H9 (cell line): ENCODE measurements around the gene VMAC. TPM values are rescaled to one million over a fixed set of nuclear protein-coding genes. Genes with fewer than 3 reads are reported as not detected.

Experiments
- DNase-seq: peaks from one replicate; pipeline ENCODE4 v3.0.0-alpha.2; 2017
- H2AFZ ChIP-seq: one replicate; pipeline ENCODE4 v1.6.1; 2013; ENCODE audit warnings: mild to moderate bottlenecking, low read length, control low read depth, moderate library complexity
- H2AK5ac ChIP-seq: 2 replicates; pipeline ENCODE4 v1.6.1; 2013; ENCODE audit warnings: low read length, control low read depth, mixed read lengths; ENCODE audit not compliant: insufficient read length
- H2BK120ac ChIP-seq: one replicate; pipeline ENCODE4 v1.6.1; 2013; ENCODE audit warnings: low read depth, mild to moderate bottlenecking, low read length, control low read depth, inconsistent platforms; ENCODE audit not compliant: poor library complexity, severe bottlenecking
- H2BK12ac ChIP-seq: 2 replicates; pipeline ENCODE4 v1.6.1; 2013; ENCODE audit warnings: low read length, control low read depth, mixed read lengths, low read depth; ENCODE audit not compliant: insufficient read length
- H2BK15ac ChIP-seq: 2 replicates; pipeline ENCODE4 v1.6.1; 2013; ENCODE audit warnings: low read depth, low read length, control low read depth
- H2BK20ac ChIP-seq: one replicate; pipeline ENCODE4 v1.6.1; 2013; ENCODE audit warnings: low read depth, mild to moderate bottlenecking, low read length, control low read depth, inconsistent platforms; ENCODE audit not compliant: poor library complexity, severe bottlenecking
- H2BK5ac ChIP-seq: 2 replicates; pipeline ENCODE4 v1.6.1; 2013; ENCODE audit warnings: low read length, control low read depth, mixed read lengths; ENCODE audit not compliant: insufficient read length
- H3K14ac ChIP-seq: 2 replicates; pipeline ENCODE4 v1.6.1; 2013; ENCODE audit warnings: low read length, control low read depth; ENCODE audit not compliant: insufficient read depth
- H3K18ac ChIP-seq: 2 replicates; pipeline ENCODE4 v1.6.1; 2013; ENCODE audit warnings: low read depth, mild to moderate bottlenecking, mixed read lengths, low read length, control low read depth; ENCODE audit not compliant: insufficient read length
- H3K23ac ChIP-seq: 2 replicates; pipeline ENCODE4 v1.6.1; 2013; ENCODE audit warnings: low read length, control low read depth, mixed read lengths, low read depth; ENCODE audit not compliant: insufficient read length
- H3K23me2 ChIP-seq: 2 replicates; pipeline ENCODE4 v1.6.1; 2013; ENCODE audit warnings: low read depth, mild to moderate bottlenecking, mixed read lengths, low read length, control low read depth; ENCODE audit not compliant: insufficient read length, poor library complexity, severe bottlenecking
- H3K27ac ChIP-seq: 2 replicates; pipeline ENCODE4 v1.5.1; 2013; ENCODE audit warnings: low read length, control low read depth, mixed read lengths, low read depth; ENCODE audit not compliant: insufficient read length
- H3K27me3 ChIP-seq: 2 replicates; pipeline ENCODE4 v1.6.1; 2013; ENCODE audit warnings: low read length, control low read depth, inconsistent platforms; ENCODE audit not compliant: insufficient read depth
- H3K4ac ChIP-seq: 2 replicates; pipeline ENCODE4 v1.6.1; 2013; ENCODE audit warnings: low read depth, mild to moderate bottlenecking, control low read depth, inconsistent platforms, low read length, moderate library complexity
- H3K4me1 ChIP-seq: 2 replicates; pipeline ENCODE4 v1.6.1; 2013; ENCODE audit warnings: low read length, control low read depth, inconsistent platforms; ENCODE audit not compliant: insufficient read depth
- H3K4me2 ChIP-seq: 2 replicates; pipeline ENCODE4 v1.6.1; 2013; ENCODE audit warnings: low read length, control low read depth, mixed read lengths; ENCODE audit not compliant: insufficient read length, insufficient read depth
- H3K56ac ChIP-seq: 2 replicates; pipeline ENCODE4 v1.6.1; 2013; ENCODE audit warnings: low read depth, mild to moderate bottlenecking, mixed read lengths, low read length, control low read depth; ENCODE audit not compliant: insufficient read length
- H3K79me1 ChIP-seq: 2 replicates; pipeline ENCODE4 v1.6.1; 2013; ENCODE audit warnings: low read depth, mild to moderate bottlenecking, moderate library complexity, low read length, control low read depth, inconsistent platforms; ENCODE audit not compliant: insufficient read depth, poor library complexity, severe bottlenecking
- H3K79me2 ChIP-seq: 2 replicates; pipeline ENCODE4 v1.6.1; 2013; ENCODE audit warnings: low read length, control low read depth, inconsistent platforms; ENCODE audit not compliant: insufficient read depth
- H3K9ac ChIP-seq: 2 replicates; pipeline ENCODE4 v1.6.1; 2013; ENCODE audit warnings: low read length, control low read depth, mixed read lengths; ENCODE audit not compliant: insufficient read length; ENCODE audit errors: extremely low read depth
- H3K9me3 ChIP-seq: one replicate; pipeline ENCODE4 v1.6.1; 2013; ENCODE audit warnings: low read depth, low read length, inconsistent platforms; ENCODE audit not compliant: control insufficient read depth
- H3T11ph ChIP-seq: one replicate; pipeline ENCODE4 v1.6.1; 2013; ENCODE audit warnings: mild to moderate bottlenecking, low read length, control low read depth, inconsistent platforms
- H4K20me1 ChIP-seq: one replicate; pipeline ENCODE4 v1.6.1; 2013; ENCODE audit not compliant: control insufficient read depth, insufficient read length, insufficient read depth
- H4K5ac ChIP-seq: 2 replicates; pipeline ENCODE4 v1.6.1; 2013; ENCODE audit warnings: low read depth, mild to moderate bottlenecking, mixed read lengths, low read length, control low read depth; ENCODE audit not compliant: insufficient read length
- H4K8ac ChIP-seq: replicated peaks from 2 replicates; pipeline ENCODE4 v1.6.1; 2013; ENCODE audit warnings: low read length, control low read depth, mixed read lengths, low read depth; ENCODE audit not compliant: insufficient read length
- H4K91ac ChIP-seq: 2 replicates; pipeline ENCODE4 v1.6.1; 2013; ENCODE audit warnings: low read depth, mild to moderate bottlenecking, moderate library complexity, mixed read lengths, low read length, control low read depth; ENCODE audit not compliant: insufficient read length
- H3K27ac Mint-ChIP-seq, 3 experiments: 2 replicates in 2 of 3; 3 replicates in 1 of 3; pipeline ENCODE4 v1.8.0; 2020 to 2021; ENCODE audit warnings: mixed read lengths in 3 of 3, mild to moderate bottlenecking in 1 of 3, moderate library complexity in 1 of 3
- H3K27me3 Mint-ChIP-seq: 2 replicates; pipeline ENCODE4 v1.8.0; 2021; ENCODE audit warnings: low read depth, mild to moderate bottlenecking, moderate library complexity, mixed read lengths
- H3K36me3 Mint-ChIP-seq, 3 experiments: 2 replicates in 2 of 3; 3 replicates in 1 of 3; pipeline ENCODE4 v1.8.0; 2020 to 2021; ENCODE audit warnings: low read depth in 3 of 3, mixed read lengths in 3 of 3; ENCODE audit not compliant: insufficient read depth in 1 of 3
- H3K4me1 Mint-ChIP-seq, 2 experiments: 2 replicates each; pipeline ENCODE4 v1.8.0; 2020; ENCODE audit warnings: mixed read lengths in 2 of 2
- H3K4me3 Mint-ChIP-seq, 2 experiments: 2 replicates in 1 of 2; 3 replicates in 1 of 2; pipeline ENCODE4 v1.8.0; 2020 to 2021; ENCODE audit warnings: mild to moderate bottlenecking in 2 of 2, mixed read lengths in 2 of 2, moderate library complexity in 1 of 2
- H3K9me3 Mint-ChIP-seq, 2 experiments: 2 replicates in 1 of 2; 3 replicates in 1 of 2; pipeline ENCODE4 v1.8.0; 2020; ENCODE audit warnings: mild to moderate bottlenecking in 2 of 2, mixed read lengths in 2 of 2, moderate library complexity in 1 of 2
- WGBS: extraction: QIAGEN DNeasy Blood & Tissue Kit; methylation state at CpG from one replicate; pipeline ENCODE4 v1.1.7; 2013; ENCODE audit warnings: missing lambda C conversion rate, low lambda C conversion rate, mixed read lengths; ENCODE audit not compliant: insufficient read length; ENCODE audit errors: extremely low coverage; 5-methylcytosine and 5-hydroxymethylcytosine counted together
- total RNA-seq: library from RNA; stranded (reverse); gene quantifications from 2 replicates; pipeline ENCODE4 v1.2.1, GENCODE V29; 2021
- TF ChIP-seq, protein P1 (sequence below): fragments of 200-600 bp; sonication (generic); conservative IDR thresholded peaks from 3 replicates; pipeline ENCODE4 v1.8.0; 2021; ENCODE audit warnings: antibody characterized with exemption, mild to moderate bottlenecking

The VMAC gene
- total RNA-seq, 1 experiment from 2014 or later: 2.2 TPM

DNA sequence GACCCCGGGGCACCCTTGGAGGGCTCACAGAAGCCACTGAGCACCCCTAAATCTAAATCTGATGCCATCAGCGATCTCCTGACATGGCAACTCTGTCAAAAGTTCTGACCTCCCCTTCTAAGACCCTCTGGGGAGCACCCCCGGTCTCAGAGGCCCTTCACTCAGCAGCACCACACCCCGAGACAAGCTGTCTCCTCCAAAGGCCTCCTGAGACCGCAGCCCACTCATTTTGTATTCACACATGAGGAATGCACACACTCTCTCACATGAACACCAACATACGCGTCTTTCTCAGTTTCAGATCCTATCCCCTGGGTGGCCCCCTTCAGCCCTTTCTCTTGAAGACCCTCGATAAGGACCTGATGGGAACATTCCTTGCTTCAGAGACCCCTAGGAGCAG, 3.7 kb upstream of the VMAC start:
- TF ChIP-seq, protein P1, sequence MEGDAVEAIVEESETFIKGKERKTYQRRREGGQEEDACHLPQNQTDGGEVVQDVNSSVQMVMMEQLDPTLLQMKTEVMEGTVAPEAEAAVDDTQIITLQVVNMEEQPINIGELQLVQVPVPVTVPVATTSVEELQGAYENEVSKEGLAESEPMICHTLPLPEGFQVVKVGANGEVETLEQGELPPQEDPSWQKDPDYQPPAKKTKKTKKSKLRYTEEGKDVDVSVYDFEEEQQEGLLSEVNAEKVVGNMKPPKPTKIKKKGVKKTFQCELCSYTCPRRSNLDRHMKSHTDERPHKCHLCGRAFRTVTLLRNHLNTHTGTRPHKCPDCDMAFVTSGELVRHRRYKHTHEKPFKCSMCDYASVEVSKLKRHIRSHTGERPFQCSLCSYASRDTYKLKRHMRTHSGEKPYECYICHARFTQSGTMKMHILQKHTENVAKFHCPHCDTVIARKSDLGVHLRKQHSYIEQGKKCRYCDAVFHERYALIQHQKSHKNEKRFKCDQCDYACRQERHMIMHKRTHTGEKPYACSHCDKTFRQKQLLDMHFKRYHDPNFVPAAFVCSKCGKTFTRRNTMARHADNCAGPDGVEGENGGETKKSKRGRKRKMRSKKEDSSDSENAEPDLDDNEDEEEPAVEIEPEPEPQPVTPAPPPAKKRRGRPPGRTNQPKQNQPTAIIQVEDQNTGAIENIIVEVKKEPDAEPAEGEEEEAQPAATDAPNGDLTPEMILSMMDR: no peak
- no peak overlapping the region for H2BK12ac ChIP-seq
- H4K8ac ChIP-seq: no peak overlapping the region
- no peak overlapping the region for H4K5ac ChIP-seq
- no peaks in the 10 kb centered on the region for H4K20me1 ChIP-seq
- no peaks in the 10 kb centered on the region for H3K27me3 ChIP-seq
- no peak overlapping the region for H3K4ac ChIP-seq
- Mint-ChIP-seq H3K27ac (peak overlapping the region in 2 of 3 experiments; percentile 57 to 72; a peak in 5 of 7 replicates), H3K4me1 (peaks cover 2 to 5% of the 10 kb centered on the region in 2 experiments; a peak in 3 of 4 replicates), H3K4me3 (peak overlapping the region; percentile 25 to 37; a peak in 2 of 5 replicates), H3K27me3 (no peaks in the 10 kb centered on the region), H3K36me3 (peaks cover 12 to 25% (median 14%) of the 10 kb centered on the region in 3 experiments), H3K9me3 (no peaks in the 10 kb centered on the region)
- no peak overlapping the region for H3K27ac ChIP-seq
- no peak overlapping the region for H3K9ac ChIP-seq
- DNase-seq: no peak
- H3K4me2 ChIP-seq: no peak overlapping the region
- H2BK5ac ChIP-seq: no peak overlapping the region
- peaks cover 18% of the 10 kb centered on the region; the same call in 1 of the 2 replicates for H3K79me2 ChIP-seq
- H2BK20ac ChIP-seq: no peak overlapping the region
- H3K18ac ChIP-seq: no peak overlapping the region
- H3K23me2 ChIP-seq: peaks cover 3% of the 10 kb centered on the region
- no peak overlapping the region for H4K91ac ChIP-seq
- H2AFZ ChIP-seq: no peak overlapping the region
- H3K23ac ChIP-seq: no peak overlapping the region
- no peak overlapping the region for H3T11ph ChIP-seq
- no peak overlapping the region for H2AK5ac ChIP-seq
- no peaks in the 10 kb centered on the region for H3K4me1 ChIP-seq
- no peak overlapping the region for H2BK15ac ChIP-seq
- H3K14ac ChIP-seq: no peak overlapping the region
- no peak overlapping the region for H3K56ac ChIP-seq
- peaks cover 3% of the 10 kb centered on the region for H3K79me1 ChIP-seq
- no peak overlapping the region for H2BK120ac ChIP-seq
- H3K9me3 ChIP-seq: no peaks in the 10 kb centered on the region
- WGBS: no CpG with 5 or more reads among the region's 8 CpGs
